Measurements from ENCODE around the gene FYCO1. TPM values are rescaled to one million over a fixed set of nuclear protein-coding genes. Genes with fewer than 3 reads are reported as not detected.

Gene FYCO1
- total and polyA plus RNA-seq, 7 donors = 8.4 to 115 (median 72.1) TPM

GRCh38 chr3:45984331-45985312, 11.0 kb downstream of the FYCO1 start:
- Histone ChIP-seq H3K27me3 (no peaks in the 10 kb centered on the region), H3K27ac (peak overlapping the region; percentile 84 to 98 (median 95)), H3K9me3 (no peaks in the 10 kb centered on the region), H3K4me3 (no peak overlapping the region), H3K4me1 (peaks cover 0 to 72% (median 67%) of the 10 kb centered on the region in 4 donors), H3K36me3 (peaks cover 9 to 54% (median 26%) of the 10 kb centered on the region in 4 donors)
- TF ChIP-seq, protein P1, sequence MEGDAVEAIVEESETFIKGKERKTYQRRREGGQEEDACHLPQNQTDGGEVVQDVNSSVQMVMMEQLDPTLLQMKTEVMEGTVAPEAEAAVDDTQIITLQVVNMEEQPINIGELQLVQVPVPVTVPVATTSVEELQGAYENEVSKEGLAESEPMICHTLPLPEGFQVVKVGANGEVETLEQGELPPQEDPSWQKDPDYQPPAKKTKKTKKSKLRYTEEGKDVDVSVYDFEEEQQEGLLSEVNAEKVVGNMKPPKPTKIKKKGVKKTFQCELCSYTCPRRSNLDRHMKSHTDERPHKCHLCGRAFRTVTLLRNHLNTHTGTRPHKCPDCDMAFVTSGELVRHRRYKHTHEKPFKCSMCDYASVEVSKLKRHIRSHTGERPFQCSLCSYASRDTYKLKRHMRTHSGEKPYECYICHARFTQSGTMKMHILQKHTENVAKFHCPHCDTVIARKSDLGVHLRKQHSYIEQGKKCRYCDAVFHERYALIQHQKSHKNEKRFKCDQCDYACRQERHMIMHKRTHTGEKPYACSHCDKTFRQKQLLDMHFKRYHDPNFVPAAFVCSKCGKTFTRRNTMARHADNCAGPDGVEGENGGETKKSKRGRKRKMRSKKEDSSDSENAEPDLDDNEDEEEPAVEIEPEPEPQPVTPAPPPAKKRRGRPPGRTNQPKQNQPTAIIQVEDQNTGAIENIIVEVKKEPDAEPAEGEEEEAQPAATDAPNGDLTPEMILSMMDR (IDR thresholded peaks at IDR 0.05) = no peak
- no peak for TF ChIP-seq POLR2A (IDR thresholded peaks at IDR 0.05)
- no peak for TF ChIP-seq POLR2AphosphoS5 (IDR thresholded peaks at IDR 0.05)
- TF ChIP-seq EP300 (IDR thresholded peaks at IDR 0.05) = no peak
- no peak for DNase-seq
- intact Hi-C loops (cut with DNase I) = no loop called here
- 82 to 89% methylated on average over 8 of the region's 8 CpGs for WGBS, 2 donors

GRCh38 chr3:45983770-45984169, 11.9 kb downstream of the FYCO1 start:
- Histone ChIP-seq H3K27ac (peak overlapping the region in 3 of 4 donors; percentile 93 to 98 (median 97)), H3K4me1 (peaks cover 0 to 64% (median 58%) of the 10 kb centered on the region in 4 donors), H3K9me3 (no peaks in the 10 kb centered on the region), H3K27me3 (no peaks in the 10 kb centered on the region), H3K4me3 (no peak overlapping the region), H3K36me3 (peaks cover 16 to 60% (median 32%) of the 10 kb centered on the region in 4 donors)
- intact Hi-C loops (cut with DNase I) = no loop called here
- 91% methylated on average over 3 of the region's 3 CpGs for whole genome bisulfite sequencing, 2 donors
- DNase-seq = no peak
- TF ChIP-seq, protein P1 (IDR thresholded peaks at IDR 0.05) = no peak
- TF ChIP-seq EP300 (IDR thresholded peaks at IDR 0.05) = no peak
- no peak for TF ChIP-seq POLR2AphosphoS5 (IDR thresholded peaks at IDR 0.05)

DNA sequence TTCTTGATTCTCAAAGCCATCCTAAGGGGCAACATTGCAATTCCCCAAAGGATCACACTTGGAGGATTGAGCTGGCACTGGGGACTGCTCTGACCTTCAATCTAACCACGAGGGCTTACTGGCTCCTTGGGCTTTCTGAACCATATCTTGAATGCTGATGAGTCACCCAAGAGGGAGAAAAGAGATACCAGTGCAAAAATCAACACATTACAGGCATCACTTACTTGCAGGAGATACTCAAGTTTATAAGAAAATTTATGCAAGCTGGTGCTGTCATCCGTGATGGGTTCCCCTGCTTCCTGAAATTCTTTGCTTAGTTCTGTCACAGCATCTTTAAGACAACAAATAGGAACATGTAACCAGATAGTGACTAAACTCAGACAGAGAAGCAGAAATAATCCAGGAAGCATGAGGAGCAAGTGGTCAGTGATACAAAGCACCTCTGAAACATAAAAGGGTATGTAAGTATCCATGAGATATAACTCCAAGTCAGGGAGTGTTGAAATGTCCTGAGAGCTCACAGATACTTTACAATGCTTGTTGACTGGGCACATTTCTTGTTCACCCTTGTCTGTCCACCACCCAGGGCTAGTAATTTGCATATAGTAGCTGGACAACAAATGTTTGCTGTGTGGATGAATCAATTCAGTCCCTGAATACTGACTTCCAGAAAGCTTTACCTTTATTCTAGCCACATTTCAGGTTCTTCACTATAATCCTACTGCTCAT, 14.1 kb downstream of the FYCO1 start:
- no peak for DNase-seq
- intact Hi-C loops (cut with DNase I) = no loop called here
- TF ChIP-seq, protein P1 (IDR thresholded peaks at IDR 0.05) = no peak
- no peak for TF ChIP-seq EP300 (IDR thresholded peaks at IDR 0.05)
- TF ChIP-seq POLR2A (IDR thresholded peaks at IDR 0.05) = no peak
- no peak for TF ChIP-seq POLR2AphosphoS5 (IDR thresholded peaks at IDR 0.05)
- WGBS, 2 donors = 70 to 73% methylated on average over 2 of the region's 2 CpGs
- peaks cover 0 to 49% (median 36%) of the 10 kb centered on the region in 4 donors for H3K4me1 ChIP-seq
- no peaks in the 10 kb centered on the region for H3K9me3 ChIP-seq
- no peak overlapping the region for H3K4me3 ChIP-seq
- H3K27ac ChIP-seq = peak overlapping the region in 3 of 4 donors; percentile 93 to 98 (median 97)
- no peaks in the 10 kb centered on the region for H3K27me3 ChIP-seq
- peaks cover 16 to 79% (median 43%) of the 10 kb centered on the region in 4 donors for H3K36me3 ChIP-seq

GRCh38 chr3:45980819-45981218, 14.8 kb downstream of the FYCO1 start:
- WGBS, 2 donors = 98 to 99% methylated on average over 2 of the region's 2 CpGs
- H3K27ac ChIP-seq = peak overlapping the region in 2 of 4 donors; percentile 97 to 98
- peaks cover 16 to 86% (median 44%) of the 10 kb centered on the region in 4 donors for H3K36me3 ChIP-seq
- no peak for DNase-seq
- no peaks in the 10 kb centered on the region for H3K9me3 ChIP-seq
- no peak overlapping the region for H3K4me3 ChIP-seq
- H3K4me1 ChIP-seq = peaks cover 0 to 42% (median 29%) of the 10 kb centered on the region in 4 donors
- no peaks in the 10 kb centered on the region for H3K27me3 ChIP-seq
- intact Hi-C loops (cut with DNase I) = no loop called here
- TF ChIP-seq POLR2A (IDR thresholded peaks at IDR 0.05) (no peak), POLR2AphosphoS5 (IDR thresholded peaks at IDR 0.05) (no peak), EP300 (IDR thresholded peaks at IDR 0.05) (no peak)
- TF ChIP-seq, protein P1 (IDR thresholded peaks at IDR 0.05) = no peak
